ENCODE results near the gene EMD.

Gene EMD

GRCh38 chrX:154369449-154370299 lies 9.4 kb upstream of the EMD start:
- DNase-seq: peak; percentile 89
- H3K27me3 ChIP-seq (replicated peaks): no peaks in the 10 kb centered on the region
- TF ChIP-seq CTCF (IDR thresholded peaks at IDR 0.05; ENCODE audit: low read depth, low read length, missing control alignments): no peak
- H3K36me3 ChIP-seq (replicated peaks): peaks cover 47% of the 10 kb centered on the region
- H3K4me3 ChIP-seq (ENCODE audit: low read depth, low read length): peak overlapping the region; percentile 95
- H3K27ac ChIP-seq: peak overlapping the region; percentile 99
- in situ Hi-C loops (cut with HindIII; ENCODE audit: low pct_ligation_motif_present, low sequenced_read_pairs): no loop called here

- in situ Hi-C loops (cut with HindIII; ENCODE audit: low pct_ligation_motif_present, low sequenced_read_pairs): no loop called here
These were observed 8.6 kb upstream of the EMD start for GRCh38 chrX:154370300-154371016.

GRCh38 chrX:154371017-154371788 lies 7.9 kb upstream of the EMD start:
- Histone ChIP-seq H3K27ac (peak overlapping the region; percentile 99), H3K4me3 (ENCODE audit: low read depth, low read length) (peak overlapping the region; percentile 95), H3K36me3 (replicated peaks) (peaks cover 33% of the 10 kb centered on the region), H3K27me3 (replicated peaks) (no peaks in the 10 kb centered on the region)
- TF ChIP-seq CTCF (IDR thresholded peaks at IDR 0.05; ENCODE audit: low read depth, low read length, missing control alignments): no peak
- in situ Hi-C loops (cut with HindIII; ENCODE audit: low pct_ligation_motif_present, low sequenced_read_pairs): no loop called here
- peak; percentile 88 for DNase-seq

More at GRCh38 chrX:154370300-154371016, 8.6 kb upstream of the EMD start:
- no peak for DNase-seq
- TF ChIP-seq CTCF (IDR thresholded peaks at IDR 0.05; ENCODE audit: low read depth, low read length, missing control alignments): no peak
- H3K27ac ChIP-seq: peak overlapping the region; percentile 99
- H3K36me3 ChIP-seq (replicated peaks): peaks cover 40% of the 10 kb centered on the region
- no peaks in the 10 kb centered on the region for H3K27me3 ChIP-seq (replicated peaks)
- peak overlapping the region; percentile 95 for H3K4me3 ChIP-seq (ENCODE audit: low read depth, low read length)

GRCh38 chrX:154371789-154372300 lies 7.2 kb upstream of the EMD start:
- Histone ChIP-seq H3K36me3 (replicated peaks) (peaks cover 28% of the 10 kb centered on the region), H3K4me3 (ENCODE audit: low read depth, low read length) (peak overlapping the region; percentile 55), H3K27ac (peak overlapping the region; percentile 63), H3K27me3 (replicated peaks) (no peaks in the 10 kb centered on the region)
- no peak for DNase-seq
- in situ Hi-C loops (cut with HindIII; ENCODE audit: low pct_ligation_motif_present, low sequenced_read_pairs): no loop called here
- no peak for TF ChIP-seq CTCF (IDR thresholded peaks at IDR 0.05; ENCODE audit: low read depth, low read length, missing control alignments)

GRCh38 chrX:154372612-154373022 lies 6.5 kb upstream of the EMD start:
- peak; percentile 48 for DNase-seq
- Histone ChIP-seq H3K27me3 (replicated peaks) (no peaks in the 10 kb centered on the region), H3K4me3 (ENCODE audit: low read depth, low read length) (peak overlapping the region; percentile 55), H3K27ac (no peak overlapping the region), H3K36me3 (replicated peaks) (peaks cover 21% of the 10 kb centered on the region)
- TF ChIP-seq CTCF (IDR thresholded peaks at IDR 0.05; ENCODE audit: low read depth, low read length, missing control alignments): no peak
- in situ Hi-C loops (cut with HindIII; ENCODE audit: low pct_ligation_motif_present, low sequenced_read_pairs): no loop called here

Data from brain microvascular endothelial cell (primary cell).